ENCODE results near the gene AUNIP.

DNA sequence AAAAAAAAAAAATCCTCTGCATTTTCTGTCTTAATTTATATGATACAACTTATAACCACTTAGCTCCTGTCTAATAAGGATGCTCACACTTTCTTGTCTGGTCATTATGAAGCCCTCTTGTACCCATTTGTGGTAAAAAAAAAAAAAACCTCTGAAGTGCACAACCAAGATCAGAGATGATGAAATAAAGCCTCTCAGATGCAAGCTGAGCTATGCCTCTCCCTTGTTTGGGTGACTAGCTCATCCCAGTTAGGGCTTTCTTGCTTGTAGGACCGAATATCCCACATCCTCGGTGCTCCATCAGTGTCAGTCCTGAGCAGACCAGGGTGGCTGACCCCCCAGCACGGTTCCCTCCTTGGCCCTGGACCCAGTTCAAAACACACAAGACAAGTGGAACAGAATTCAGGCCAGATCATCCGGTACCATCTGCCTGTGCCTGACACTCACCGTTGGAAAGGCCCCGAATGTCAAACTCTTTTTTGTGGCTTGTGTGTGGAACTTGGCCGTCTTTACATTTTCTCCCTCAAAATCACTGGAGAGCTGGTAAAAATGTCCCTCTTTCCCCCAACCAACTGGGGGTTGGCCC, 65.6 kb downstream of the AUNIP start:
- TF ChIP-seq EZH2 (IDR thresholded peaks at IDR 0.05; ENCODE audit: insufficient read depth, poor library complexity, severe bottlenecking) (no peak), EZH2phosphoT487 (IDR thresholded peaks at IDR 0.05; ENCODE audit: insufficient read depth, low read depth) (no peak)

All from GM23248 (cell line).